Posterior vena cava (tissue), 2 donors: ENCODE data around the gene SLC44A1. TPM values are rescaled to one million over a fixed set of nuclear protein-coding genes. Genes with fewer than 3 reads are reported as not detected.

ENCODE experiments used
- DNase-seq: peaks from one replicate; pipeline ENCODE4 v3.0.0-alpha.2; 2020; ENCODE audit warnings: low spot score
- intact Hi-C, 2 donors: fragments of 100-400 bp; cut with DNase I; formaldehyde crosslinking; loops; one replicate each; pipeline versions ENCODE4 v1.14.1 to v1.14.2; 2022 to 2023
- total RNA-seq, 2 donors: library from RNA; stranded (reverse); fragmentation: NEBNext Ultra II Directional; extraction: Animal tissue kit (Norgen Biotek cat#: 25700); gene quantifications; one replicate each; pipeline ENCODE4 v1.2.1, GENCODE V29; 2021
- donor health status: DM: yes; HTN: yes; CAD: no.
- donor health status: DM: yes; HTN: yes; CAD: no.

The SLC44A1 gene
- total RNA-seq, 2 donors from 2014 or later: 34.1 to 41.6 TPM

DNA sequence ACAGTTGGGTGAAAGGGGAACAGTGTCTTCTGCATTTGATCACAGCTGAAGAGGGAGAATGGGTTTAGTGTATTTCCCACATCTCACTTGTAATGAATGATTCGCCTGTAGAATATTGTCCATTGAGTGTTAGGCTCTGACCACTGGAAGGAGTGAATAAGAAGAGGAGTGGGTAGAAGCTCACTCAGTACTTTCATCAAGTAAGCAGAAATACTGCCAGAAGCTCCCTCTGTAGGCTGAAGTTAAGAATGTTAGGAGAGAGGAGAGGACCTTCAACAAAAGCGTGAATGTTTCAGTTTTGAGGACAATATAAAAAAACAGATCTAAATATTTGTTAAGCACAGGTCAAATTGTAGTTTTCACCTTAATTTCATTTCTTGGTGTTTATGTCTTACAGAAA is 230.9 kb downstream of the SLC44A1 start:
- intact Hi-C loops: no loop called here
- DNase-seq: no peak

DNA sequence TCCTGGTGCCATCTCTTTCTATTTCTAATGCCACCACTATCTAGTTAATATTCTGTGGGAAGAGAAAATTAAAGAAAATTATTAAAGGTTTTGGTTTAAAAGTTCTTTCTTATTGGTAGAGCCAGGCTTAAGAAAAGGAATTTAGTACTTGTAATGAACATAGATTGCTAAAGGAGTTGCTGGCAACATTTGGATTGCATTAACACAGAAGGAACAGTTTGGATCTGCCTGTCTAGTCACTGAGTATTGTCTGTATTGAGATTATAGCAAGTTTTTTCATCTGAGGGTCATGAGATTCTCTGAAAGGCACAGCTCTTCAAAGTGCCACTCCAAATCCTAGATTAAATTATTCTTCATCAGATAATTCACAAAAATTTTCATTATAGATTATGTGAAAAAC is 235.4 kb downstream of the SLC44A1 start:
- no peak for DNase-seq
- intact Hi-C loops: no loop called here

DNA sequence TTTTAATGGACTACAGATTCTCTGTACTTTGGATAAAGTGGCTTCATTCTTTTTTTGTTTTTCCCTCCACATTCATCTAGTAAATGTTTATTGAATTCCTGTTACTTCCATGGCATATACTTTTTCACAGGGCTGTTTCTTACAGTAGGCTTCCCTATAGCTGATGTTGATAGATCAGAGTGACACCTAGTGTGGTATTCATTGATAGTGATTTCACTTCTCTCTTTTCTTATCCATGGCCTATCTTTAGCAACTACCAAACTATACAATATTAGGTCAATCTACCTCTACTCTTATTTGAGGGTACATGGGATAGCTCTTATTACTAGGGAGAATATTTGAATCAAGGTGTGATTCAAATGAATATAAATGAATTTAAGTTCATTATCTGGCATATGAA is 239.2 kb downstream of the SLC44A1 start:
- no peak for DNase-seq
- intact Hi-C loops: no loop called here

DNA sequence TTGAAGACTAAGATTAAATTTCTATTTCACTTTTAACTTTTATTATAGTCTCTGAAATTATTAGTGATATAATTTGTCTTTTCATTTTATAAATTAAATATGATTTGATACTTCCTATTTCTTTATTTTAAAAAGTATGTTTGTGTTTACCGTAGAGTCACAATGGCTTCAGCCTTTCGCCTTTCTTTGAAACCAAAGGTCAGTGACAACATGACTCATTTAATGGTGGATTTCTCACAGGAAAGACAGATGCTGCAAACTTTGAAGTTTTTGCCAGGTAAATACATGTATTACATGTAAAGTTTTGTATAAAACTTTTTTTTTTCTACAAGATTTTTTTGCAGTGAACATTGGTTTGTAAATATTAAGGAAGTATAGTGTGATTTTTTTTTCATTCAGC is 239.8 kb downstream of the SLC44A1 start:
- intact Hi-C loops: no loop called here
- DNase-seq: no peak

DNA sequence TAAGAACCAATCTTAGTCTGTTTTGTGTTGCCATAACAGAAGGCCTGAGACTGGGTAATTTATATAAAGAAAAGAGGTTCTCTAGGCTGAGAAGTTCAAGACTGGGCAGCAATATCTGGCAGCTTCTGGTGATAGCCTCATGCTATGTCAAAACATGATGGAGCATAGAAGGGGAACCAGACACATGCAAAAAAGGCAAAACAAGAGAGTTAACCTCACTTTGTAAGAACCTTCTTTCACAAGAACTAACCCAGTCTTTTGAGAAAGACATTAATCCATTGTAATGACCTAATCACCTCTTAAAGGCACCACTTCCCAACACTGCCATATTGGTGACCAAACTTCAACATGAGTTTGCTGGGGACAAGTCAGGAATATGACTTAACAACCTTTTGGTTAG is 240.7 kb downstream of the SLC44A1 start:
- DNase-seq: no peak
- intact Hi-C loops: no loop called here

Other genes with a start within 250 kb of the SLC44A1 start
- gene FSD1L, start 203.4 kb downstream of the SLC44A1 start, total RNA-seq: 1 to 10 TPM; 5.5 to 8.7 TPM